GM12875 (cell line): ENCODE measurements around the gene MAN2B2.

Experiments used
- H3K4me3 ChIP-seq: one replicate; pipeline ENCODE4 v1.5.1; 2011; ENCODE audit warnings: low read depth, low read length, control low read depth
- CTCF ChIP-seq: IDR thresholded peaks from 2 replicates; pipeline ENCODE4 v1.5.1; 2011; ENCODE audit warnings: low read depth, mild to moderate bottlenecking, control low read depth, inconsistent platforms, low read length, moderate library complexity, borderline replicate concordance; ENCODE audit not compliant: insufficient read depth

The MAN2B2 gene

GRCh38 chr4:6546091-6546490 is 28.9 kb upstream of the MAN2B2 start:
- TF ChIP-seq CTCF, result no peak
- no peak overlapping the region for H3K4me3 ChIP-seq

GRCh38 chr4:6546681-6547447 is 28.1 kb upstream of the MAN2B2 start:
- peak; percentile 75 for TF ChIP-seq CTCF
- no peak overlapping the region for H3K4me3 ChIP-seq

- peak; percentile 43; the same call in 1 of the 2 replicates for TF ChIP-seq CTCF
- no peak overlapping the region for H3K4me3 ChIP-seq
Observed at GRCh38 chr4:6548201-6548881, 26.6 kb upstream of the MAN2B2 start.

- no peak for TF ChIP-seq CTCF
- no peak overlapping the region for H3K4me3 ChIP-seq
Observed at GRCh38 chr4:6548882-6549230, 26.1 kb upstream of the MAN2B2 start.

GRCh38 chr4:6549445-6549844 is 25.5 kb upstream of the MAN2B2 start:
- H3K4me3 ChIP-seq, result no peak overlapping the region
- no peak for TF ChIP-seq CTCF

- no peak for TF ChIP-seq CTCF
- no peak overlapping the region for H3K4me3 ChIP-seq
Observed at GRCh38 chr4:6549890-6550620, 24.9 kb upstream of the MAN2B2 start.
